Raji (cell line): Measurements from ENCODE around the gene RGS6.

Experiments used
- POLR2A ChIP-seq: IDR thresholded peaks from 2 replicates; pipeline ENCODE4 v1.6.1; 2011; ENCODE audit warnings: low read depth, low read length, control low read depth; ENCODE audit not compliant: insufficient read depth

RGS6 gene

DNA sequence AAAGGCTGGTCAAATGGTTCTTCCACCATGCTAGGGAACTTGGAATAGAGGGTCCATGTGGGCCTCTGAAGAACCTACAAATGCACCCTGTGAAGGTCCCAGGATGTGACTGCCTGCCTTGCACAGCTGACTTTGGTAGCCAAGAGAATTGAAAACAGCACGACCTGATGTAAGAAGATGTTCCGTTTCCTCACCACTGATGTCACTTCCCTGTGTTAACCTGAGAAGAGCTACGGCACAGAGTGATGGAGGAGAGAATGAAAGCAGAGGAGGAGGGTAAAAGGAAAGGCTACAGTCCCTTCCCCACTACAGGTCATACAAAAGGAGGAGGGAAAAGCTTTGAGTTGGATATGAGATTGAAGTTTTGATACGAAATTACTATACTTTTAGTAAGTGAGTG lies 328.8 kb downstream of the RGS6 start:
- TF ChIP-seq POLR2A = no peak

DNA sequence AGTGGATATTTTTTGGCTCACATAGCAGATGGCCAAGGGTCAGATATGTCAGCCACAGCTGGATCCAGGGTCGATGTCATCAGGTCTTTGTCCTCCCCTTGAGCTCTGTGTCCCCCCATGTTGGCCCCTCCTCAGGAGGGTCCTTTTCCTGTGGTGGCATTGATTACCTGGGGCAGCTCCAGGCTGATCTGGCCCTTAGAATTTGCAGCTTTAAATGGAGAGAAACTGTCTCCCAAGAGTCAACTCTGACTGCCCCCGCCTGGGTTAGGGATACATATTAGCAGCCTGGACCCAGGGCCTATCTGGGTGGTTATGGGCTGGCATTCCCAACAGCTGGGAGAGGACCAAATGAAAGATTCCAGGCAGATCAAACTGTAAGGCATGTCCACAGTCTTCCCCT lies 330.5 kb downstream of the RGS6 start:
- TF ChIP-seq POLR2A = no peak

DNA sequence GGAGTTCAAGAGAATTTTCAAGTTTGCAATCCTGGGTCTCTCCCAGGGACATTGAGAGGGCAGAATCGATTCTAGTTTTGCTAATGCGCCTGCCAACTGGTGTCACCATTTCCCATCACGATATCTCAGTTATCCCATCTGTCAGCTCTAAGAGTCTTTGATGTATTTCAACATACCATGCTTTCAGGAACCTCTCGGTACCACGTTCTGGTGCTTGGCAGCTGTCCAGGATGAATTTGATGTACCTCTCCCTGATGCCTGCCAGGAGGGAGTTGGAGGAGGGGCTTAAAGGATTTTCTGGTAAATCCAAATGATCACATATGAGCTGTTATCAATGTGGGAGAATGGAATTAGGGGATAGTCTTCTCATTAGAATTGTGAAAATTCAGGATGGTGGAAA lies 332.5 kb downstream of the RGS6 start:
- TF ChIP-seq POLR2A = no peak

DNA sequence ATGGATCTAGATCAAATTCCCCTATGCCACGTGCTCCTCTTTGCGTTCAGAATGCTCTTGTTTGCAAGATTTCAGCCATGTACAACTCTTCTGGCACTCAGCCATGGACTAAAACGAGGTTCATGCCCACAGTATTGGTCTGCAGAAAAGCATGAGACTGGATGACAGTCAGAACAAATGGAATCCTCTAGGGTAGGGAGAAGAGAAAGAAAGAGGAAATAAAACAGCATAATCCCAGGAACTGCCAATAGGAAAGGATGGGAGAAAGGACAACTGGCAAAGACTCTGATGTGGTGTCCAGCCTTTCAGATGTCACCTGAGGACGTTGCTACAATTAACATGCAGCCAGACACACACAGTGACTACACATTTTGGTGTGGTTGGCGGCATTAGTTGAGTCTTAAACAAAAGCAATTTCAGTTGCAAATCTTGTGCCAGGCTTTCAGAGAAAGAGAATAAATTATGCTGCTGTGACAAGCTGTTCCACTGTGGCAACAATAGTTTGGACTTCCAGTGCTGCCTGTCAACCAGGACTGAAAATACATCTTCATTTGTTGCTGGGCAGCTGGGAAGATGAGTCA lies 338.0 kb downstream of the RGS6 start:
- TF ChIP-seq POLR2A = no peak

DNA sequence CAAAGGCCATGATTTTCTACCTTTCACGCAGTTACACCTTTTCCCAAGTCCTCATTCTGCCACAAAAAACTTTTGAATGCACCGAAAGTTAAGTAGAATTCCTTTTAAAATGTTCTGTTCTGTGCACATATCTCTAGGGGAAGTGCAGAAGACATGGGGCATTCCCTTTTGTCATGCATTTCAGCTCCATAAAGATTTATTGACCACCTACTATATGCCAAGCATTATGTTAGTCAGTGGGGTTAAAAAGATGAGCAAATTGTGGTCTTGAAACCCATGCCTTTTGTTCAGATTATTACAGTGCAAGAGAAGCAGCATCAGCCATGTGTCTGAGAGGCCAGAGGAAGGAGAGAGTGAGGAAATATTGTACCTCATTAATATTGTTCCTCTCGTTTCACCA lies 338.5 kb downstream of the RGS6 start:
- no peak for TF ChIP-seq POLR2A

DNA sequence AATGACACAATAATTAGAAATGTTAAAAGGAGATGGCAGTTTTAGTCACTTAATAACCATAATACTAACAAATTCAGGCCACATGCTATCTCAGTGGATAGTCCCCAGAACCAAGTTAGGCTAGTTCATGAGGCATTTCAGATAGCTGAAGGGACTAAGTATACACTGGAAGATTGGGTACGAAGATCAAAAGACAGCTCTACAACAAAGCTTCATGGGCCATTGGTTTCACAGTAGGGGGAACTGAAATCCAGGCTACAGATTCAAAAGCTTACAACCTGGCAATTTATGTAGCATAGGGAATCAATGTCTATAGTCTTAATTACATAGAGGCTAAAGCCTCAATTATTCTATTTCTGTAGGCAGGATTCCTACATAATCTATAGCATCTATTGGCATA lies 343.0 kb downstream of the RGS6 start:
- TF ChIP-seq POLR2A = no peak

DNA sequence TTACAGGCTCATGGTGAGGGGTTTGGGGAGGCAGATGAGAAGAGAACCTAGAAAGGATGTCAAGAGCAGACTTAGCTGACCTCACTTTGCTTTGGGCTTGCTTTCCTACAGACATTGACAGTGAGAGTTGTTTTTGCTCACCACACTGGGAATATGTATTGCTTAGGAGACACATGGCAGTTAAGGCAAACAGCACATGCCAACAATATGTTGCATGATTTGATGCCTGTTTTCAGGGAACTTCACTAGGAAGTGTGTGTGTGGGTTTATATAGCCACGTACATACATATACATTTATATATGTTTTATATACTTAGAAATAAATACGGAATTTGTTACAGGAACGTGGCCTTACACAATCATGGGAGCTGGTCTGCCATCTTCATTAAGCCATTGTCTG lies 346.1 kb downstream of the RGS6 start:
- TF ChIP-seq POLR2A = no peak

DNA sequence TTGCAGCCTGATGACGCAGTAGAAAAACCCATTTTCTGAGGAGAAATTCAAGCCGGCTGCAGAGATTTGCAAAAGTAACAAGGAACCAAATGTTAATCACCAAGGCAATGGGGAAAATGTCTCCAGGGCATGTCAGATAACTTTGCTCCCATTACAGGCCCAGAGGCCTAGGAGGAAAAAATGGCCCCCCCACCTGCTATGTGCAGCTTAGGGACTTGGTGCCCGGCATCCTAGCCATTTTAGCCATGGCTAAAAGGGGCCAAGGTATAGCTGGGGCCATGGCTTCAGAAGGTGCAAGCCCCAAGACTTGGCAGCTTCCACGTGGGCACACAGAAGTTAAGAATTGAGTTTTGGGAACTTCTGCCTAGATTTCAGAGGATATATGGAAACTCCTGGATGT lies 351.9 kb downstream of the RGS6 start:
- TF ChIP-seq POLR2A = no peak

DNA sequence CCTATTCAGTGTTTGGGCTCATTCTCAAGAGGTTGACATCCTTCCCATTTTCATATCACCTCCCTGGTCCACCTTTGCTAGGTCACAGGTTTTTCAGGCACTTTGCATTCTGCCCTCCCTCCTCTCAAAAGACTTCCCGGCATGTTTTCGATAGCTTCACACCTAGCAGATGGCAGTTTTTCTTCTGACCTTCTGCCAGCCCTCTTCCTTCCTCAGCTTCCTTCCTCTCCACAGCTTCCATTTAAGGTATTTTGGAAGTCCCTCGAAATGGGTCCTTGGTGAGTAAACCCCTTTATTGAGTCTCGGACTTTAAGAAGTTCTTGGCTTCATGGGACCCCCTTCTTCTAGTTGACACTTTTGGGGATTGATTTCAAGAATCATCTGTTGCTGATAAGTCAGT lies 358.0 kb downstream of the RGS6 start:
- no peak for TF ChIP-seq POLR2A

DNA sequence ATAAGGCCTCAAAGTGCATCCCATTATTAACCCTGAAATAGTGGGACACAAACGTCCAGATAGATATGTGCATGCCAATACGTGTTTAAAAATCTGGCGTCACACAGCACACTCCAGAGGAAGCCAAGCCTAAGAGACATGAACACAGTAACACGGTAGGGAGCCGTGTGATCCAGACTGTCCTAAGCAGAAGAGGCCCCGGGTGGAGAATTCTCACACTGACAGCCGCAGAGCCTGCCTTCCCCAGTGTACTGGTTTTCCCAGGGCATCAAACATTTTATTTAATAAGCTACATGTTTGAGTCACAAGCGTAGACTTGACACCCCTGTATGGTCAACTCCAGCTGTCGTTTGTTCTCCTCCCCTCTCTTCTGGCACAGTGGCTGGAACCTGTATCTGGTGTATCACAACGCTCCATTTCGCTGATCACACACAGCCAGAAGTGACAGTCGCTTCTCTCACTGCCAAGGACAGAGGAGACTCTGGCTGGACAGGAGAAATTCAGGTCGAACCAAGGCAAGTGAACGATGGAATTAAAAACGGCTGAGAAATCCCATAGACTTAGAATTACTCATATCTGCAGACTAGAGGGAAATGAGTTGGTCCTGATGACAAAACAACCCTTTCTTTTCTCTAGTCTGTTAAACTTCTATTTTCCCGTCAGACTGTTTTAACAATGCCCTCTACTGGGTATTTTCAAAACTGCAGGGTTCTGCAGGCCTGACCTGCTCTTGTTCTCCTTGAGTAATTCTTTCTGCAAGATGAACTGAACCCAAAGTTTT lies 359.9 kb downstream of the RGS6 start:
- TF ChIP-seq POLR2A = no peak

DNA sequence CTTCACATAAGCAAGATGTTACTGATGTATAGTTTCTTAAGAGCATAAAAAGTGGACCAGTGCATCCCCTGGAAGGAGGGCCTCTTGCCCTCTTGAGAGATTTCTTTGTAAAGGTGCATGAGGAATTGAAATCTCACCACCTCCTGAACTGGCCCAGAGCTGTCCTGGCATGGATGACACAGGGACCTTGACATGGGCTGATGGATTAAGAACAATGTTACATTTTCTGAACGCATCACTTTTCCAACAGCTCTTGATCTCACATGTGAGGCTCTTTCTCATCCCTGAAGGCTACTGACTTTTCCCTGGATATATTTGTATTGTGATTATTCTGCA lies 360.4 kb downstream of the RGS6 start:
- no peak for TF ChIP-seq POLR2A

DNA sequence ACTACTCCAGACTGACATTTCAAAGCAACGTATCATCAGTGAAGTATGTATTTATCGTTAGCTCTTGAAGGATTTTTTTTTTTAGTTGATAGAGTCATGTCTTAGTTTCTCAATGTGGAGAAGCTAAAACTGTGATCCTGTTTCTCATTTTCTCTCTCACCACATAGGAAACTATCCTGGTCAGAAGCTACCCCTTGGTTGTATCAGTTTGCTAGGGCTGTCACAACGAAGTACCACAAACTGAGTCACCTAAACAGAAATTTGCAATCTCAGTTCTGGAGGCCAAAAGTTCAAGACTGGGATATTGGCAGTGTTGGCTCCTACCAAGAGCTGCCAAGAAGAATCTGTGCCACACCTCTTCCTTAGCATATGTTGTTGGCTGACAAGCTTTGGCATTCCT lies 369.1 kb downstream of the RGS6 start:
- TF ChIP-seq POLR2A = no peak

DNA sequence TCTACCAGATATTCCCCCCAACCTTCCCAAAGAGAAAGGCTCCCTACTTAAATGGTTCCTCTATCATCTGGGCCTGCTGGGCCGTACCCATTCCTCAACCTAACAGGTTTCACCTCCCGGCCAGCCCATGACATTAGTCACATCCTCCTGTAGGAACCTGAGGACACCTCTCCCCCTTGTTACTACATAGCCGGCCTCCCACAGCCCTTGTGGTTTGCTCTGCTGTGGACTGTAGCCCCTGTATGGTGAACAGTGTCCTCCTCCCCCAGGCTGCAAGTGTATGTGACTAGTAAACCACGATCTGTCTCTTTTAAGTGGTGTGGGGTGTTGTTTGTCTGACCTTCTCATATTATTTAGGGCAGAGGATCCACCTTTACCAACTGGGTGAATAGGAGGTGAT lies 371.7 kb downstream of the RGS6 start:
- TF ChIP-seq POLR2A = no peak

DNA sequence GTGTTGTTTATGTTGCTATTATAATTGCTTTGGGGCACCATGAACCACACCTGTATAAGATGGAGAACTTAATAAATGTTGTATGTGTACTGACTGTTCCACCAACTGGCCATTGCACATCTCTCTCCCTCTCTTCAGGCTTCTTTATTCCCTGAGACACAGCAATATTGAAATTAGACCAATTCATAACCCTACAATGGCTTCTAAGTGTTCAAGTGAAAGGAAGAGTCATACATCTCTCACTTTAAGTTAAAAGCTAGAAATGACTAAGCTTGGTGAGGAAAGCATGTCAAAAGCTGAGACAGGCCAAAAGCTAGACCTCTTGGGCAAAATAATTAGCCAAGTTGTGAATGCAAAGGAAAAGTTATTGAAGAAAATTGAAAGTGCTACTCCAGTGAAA lies 373.3 kb downstream of the RGS6 start:
- no peak for TF ChIP-seq POLR2A

DNA sequence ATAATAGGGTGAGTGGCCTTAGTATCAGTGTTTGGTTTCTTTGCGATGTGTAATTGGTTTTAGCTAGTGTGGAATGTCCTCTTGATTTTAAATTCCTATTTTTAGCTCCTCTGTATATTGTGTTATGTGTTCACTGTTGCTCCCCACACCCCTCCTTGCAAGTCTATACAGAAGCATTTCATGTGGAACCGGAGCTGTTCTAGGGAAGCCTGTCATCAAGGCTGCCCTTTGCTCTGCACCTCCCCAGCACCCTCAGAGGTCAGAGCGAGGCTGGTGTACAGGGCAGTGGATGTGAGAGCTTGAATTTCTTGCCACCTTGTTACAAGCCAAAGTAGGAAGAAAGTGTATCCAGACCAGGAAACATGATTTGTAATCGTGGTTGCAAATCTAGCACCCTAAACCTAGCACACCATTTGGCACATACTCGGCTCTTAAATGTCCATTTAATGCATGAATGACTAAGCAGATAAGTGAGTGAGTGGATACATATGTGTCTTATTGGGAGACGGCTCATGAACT lies 376.8 kb downstream of the RGS6 start:
- TF ChIP-seq POLR2A = no peak

DNA sequence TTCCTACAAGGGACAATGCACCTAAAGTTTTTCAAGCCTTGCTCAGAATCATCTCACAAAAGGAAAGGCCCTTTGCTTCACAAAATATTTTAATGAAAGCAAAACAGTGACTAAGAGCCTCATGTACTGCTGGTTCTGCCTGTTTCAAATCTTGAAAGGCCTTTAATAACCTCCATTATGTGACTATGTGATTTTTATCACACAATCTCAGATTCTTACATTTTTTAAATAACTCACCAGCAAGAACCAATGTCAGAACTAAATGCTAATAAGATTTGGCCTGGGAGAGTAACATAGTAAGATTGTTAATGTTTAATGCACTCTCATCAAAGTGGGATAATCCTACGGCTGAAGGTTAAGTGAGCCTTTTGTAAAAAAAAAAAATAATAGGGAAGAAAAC lies 378.9 kb downstream of the RGS6 start:
- no peak for TF ChIP-seq POLR2A

DNA sequence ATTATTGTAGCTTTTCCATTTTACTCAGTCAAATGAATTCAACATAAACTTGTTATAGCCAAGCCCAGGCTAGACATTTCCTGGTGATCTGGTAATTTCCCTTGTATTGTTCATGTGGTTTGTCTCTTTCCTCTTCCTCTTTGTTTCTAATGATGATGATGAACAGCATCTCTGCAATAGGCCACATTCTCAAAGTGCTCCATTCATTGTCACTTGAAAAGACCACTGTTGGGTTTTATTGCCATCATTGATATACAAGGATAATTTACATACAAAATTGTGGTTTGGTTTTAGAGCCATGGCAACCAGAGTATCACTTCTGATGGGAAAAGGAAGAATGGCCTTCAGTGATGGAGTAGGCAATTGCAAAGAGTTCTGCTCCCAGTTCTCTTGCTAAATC lies 379.3 kb downstream of the RGS6 start:
- TF ChIP-seq POLR2A = no peak
